Measurements from ENCODE around the gene PDZD8. TPM values are rescaled to one million over a fixed set of nuclear protein-coding genes. Genes with fewer than 3 reads are reported as not detected.

Gene PDZD8
- total RNA-seq, 2 donors from 2014 or later: 23.0 to 32.9 TPM

DNA sequence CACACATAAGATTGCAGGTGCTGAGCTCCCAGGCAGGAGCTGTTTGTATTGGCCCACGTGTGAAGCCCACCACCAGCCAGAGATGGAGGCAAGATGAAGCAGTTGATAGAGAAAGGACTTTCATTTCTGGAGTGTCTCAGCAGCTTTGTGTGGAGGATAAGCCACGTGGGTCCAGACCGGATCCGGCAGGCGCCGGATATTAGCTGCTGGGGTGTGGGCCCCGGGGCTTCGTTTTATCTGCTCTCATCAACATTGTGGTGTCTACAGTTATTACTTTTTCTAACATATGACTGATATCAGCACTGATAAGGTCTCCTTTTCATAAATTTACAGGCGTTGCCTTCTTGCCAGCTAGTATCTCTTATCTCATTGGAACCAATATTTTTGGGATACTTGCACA, 108.8 kb downstream of the PDZD8 start:
- Histone ChIP-seq H3K4me3 (no peak overlapping the region), H3K4me1 (ENCODE audit: control insufficient read depth in 1 of 2, low read depth in 2 of 2) (no peaks in the 10 kb centered on the region), H3K36me3 (no peaks in the 10 kb centered on the region), H3K27ac (no peak overlapping the region), H3K9me3 (no peaks in the 10 kb centered on the region), H3K27me3 (replicated peaks; ENCODE audit: insufficient read depth) (no peaks in the 10 kb centered on the region)
- DNase-seq (ENCODE audit: low spot score) (no peak), ATAC-seq (ENCODE audit: insufficient number of reproducible peaks, low FRiP score, low read depth) (no peak)
- TF ChIP-seq, protein P1, sequence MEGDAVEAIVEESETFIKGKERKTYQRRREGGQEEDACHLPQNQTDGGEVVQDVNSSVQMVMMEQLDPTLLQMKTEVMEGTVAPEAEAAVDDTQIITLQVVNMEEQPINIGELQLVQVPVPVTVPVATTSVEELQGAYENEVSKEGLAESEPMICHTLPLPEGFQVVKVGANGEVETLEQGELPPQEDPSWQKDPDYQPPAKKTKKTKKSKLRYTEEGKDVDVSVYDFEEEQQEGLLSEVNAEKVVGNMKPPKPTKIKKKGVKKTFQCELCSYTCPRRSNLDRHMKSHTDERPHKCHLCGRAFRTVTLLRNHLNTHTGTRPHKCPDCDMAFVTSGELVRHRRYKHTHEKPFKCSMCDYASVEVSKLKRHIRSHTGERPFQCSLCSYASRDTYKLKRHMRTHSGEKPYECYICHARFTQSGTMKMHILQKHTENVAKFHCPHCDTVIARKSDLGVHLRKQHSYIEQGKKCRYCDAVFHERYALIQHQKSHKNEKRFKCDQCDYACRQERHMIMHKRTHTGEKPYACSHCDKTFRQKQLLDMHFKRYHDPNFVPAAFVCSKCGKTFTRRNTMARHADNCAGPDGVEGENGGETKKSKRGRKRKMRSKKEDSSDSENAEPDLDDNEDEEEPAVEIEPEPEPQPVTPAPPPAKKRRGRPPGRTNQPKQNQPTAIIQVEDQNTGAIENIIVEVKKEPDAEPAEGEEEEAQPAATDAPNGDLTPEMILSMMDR (IDR thresholded peaks at IDR 0.05): no peak

DNA sequence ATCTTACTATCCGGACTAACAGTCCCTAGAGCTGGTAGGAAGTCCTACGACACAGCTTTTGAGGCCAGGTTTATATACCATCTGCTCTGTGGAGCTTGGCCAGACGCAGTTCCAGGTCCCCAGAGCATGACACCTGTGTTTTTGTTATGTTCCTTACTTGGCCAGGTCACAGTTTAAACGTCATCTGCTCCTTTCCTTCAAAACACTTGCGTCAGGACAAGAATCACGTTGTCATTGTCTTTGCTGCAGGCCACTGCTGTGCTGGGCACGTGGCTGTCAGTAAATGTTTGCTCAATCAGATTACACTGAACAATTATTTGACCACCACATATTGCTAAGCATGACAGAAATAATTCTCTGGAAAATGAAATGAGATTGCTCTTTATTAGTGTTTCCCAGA, 110.5 kb downstream of the PDZD8 start:
- Histone ChIP-seq H3K27me3 (replicated peaks; ENCODE audit: insufficient read depth) (no peaks in the 10 kb centered on the region), H3K4me1 (ENCODE audit: control insufficient read depth in 1 of 2, low read depth in 2 of 2) (no peaks in the 10 kb centered on the region), H3K4me3 (no peak overlapping the region), H3K36me3 (no peaks in the 10 kb centered on the region), H3K27ac (no peak overlapping the region), H3K9me3 (no peaks in the 10 kb centered on the region)
- TF ChIP-seq, protein P1 (IDR thresholded peaks at IDR 0.05): no peak
- ATAC-seq (ENCODE audit: insufficient number of reproducible peaks, low FRiP score, low read depth) (no peak), DNase-seq (ENCODE audit: low spot score) (no peak)

DNA sequence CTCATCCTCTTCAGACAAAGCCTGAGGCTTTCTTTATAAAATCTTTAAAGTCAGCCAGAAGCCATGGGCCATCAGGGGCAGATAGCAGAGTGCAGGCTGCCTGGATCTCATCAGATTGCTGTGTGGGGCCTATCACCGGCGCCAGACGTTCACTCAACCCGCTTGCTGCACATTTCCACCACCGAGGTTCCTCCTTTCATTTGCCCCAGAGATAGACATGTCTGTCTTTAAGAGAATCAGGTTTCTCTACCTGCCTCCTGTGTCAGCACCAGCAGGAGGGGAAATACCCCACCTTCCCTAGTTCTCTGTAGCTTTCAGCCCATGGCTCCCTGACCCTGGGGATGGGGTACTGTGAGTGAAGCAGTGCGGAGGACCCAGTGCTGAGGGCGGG, 112.3 kb downstream of the PDZD8 start:
- ATAC-seq (ENCODE audit: insufficient number of reproducible peaks, low FRiP score, low read depth) (no peak), DNase-seq (ENCODE audit: low spot score) (no peak)
- H3K36me3 ChIP-seq: no peaks in the 10 kb centered on the region
- no peaks in the 10 kb centered on the region for H3K27me3 ChIP-seq (replicated peaks; ENCODE audit: insufficient read depth)
- H3K27ac ChIP-seq: no peak overlapping the region
- TF ChIP-seq, protein P1 (IDR thresholded peaks at IDR 0.05): no peak
- no peak overlapping the region for H3K4me3 ChIP-seq
- no peaks in the 10 kb centered on the region for H3K9me3 ChIP-seq
- no peaks in the 10 kb centered on the region for H3K4me1 ChIP-seq (ENCODE audit: control insufficient read depth in 1 of 2, low read depth in 2 of 2)

DNA sequence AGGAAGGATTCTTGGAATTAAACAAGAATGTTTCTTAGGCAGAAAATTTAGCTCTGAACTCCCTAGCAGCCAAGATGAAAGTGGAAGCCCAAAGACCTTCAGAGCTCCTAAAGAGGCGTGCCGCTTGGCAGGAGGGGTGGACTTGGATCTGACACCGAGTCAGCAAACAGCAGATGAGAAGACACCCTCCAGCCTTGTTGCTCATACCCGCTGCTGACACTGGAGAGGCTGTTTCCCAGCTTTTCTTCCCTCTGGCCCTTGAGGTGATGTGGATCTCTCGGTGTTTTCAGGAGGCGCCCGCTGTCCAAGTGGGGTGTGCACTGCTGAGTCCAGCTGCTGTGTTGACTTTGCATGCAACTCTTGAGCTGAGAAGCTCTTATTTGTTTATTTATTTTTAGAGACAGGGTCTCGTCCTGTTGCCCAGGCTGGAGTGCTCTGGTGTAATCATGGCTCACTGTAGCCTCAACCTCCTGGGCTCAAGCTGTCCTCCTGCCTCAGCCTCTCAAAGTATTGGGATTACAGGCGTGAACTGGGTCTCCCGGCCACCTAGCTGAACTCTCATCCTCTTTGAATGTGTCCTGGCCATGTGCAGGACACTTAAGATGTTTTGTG, 112.8 kb downstream of the PDZD8 start:
- TF ChIP-seq, protein P1 (IDR thresholded peaks at IDR 0.05): no peak
- DNase-seq (ENCODE audit: low spot score) (no peak), ATAC-seq (ENCODE audit: insufficient number of reproducible peaks, low FRiP score, low read depth) (no peak)
- Histone ChIP-seq H3K4me1 (ENCODE audit: control insufficient read depth in 1 of 2, low read depth in 2 of 2) (no peaks in the 10 kb centered on the region), H3K4me3 (no peak overlapping the region), H3K27me3 (replicated peaks; ENCODE audit: insufficient read depth) (no peaks in the 10 kb centered on the region), H3K9me3 (no peaks in the 10 kb centered on the region), H3K27ac (no peak overlapping the region), H3K36me3 (no peaks in the 10 kb centered on the region)

DNA sequence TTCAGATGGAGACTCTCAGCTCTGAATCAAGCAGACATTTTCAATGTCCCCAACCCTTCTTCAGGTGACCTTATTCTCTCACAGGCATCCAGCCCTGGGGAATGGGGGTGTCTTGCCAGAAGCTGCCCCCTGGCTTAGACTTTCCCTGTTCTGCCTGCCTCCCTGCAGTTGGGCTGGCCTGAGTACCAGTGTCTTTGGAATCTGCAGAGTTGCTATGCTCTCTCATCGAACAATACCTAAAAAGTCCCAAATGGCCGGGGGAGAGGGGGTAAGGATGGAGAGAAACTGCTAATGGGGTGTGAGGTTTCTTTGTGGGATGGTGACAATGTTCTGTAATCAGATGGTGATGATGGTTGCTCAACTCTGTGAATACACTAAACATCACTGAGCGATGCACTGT, 113.7 kb downstream of the PDZD8 start:
- ATAC-seq (ENCODE audit: insufficient number of reproducible peaks, low FRiP score, low read depth) (no peak), DNase-seq (ENCODE audit: low spot score) (no peak)
- Histone ChIP-seq H3K27me3 (replicated peaks; ENCODE audit: insufficient read depth) (no peaks in the 10 kb centered on the region), H3K4me1 (ENCODE audit: control insufficient read depth in 1 of 2, low read depth in 2 of 2) (no peaks in the 10 kb centered on the region), H3K4me3 (no peak overlapping the region), H3K27ac (no peak overlapping the region), H3K9me3 (no peaks in the 10 kb centered on the region), H3K36me3 (no peaks in the 10 kb centered on the region)
- TF ChIP-seq, protein P1 (IDR thresholded peaks at IDR 0.05): no peak
